Ramos (cell line): ENCODE measurements around the gene FAM187B.
"Not testable (repeated sequence)": the region's sequence is repeated elsewhere in the genome, so short reads cannot be mapped to it uniquely, and the experiment has no call there.

Source experiments
- in situ Hi-C: fragments of 300-500 bp; cut with MboI; formaldehyde crosslinking; loops from one replicate; pipeline ENCODE4 v1.14.3; 2022; ENCODE audit warnings: low sequenced_read_pairs; ENCODE audit not compliant: unreplicated experiment

Gene FAM187B

GRCh38 chr19:35216016-35216832, 12.3 kb downstream of the FAM187B start:
- in situ Hi-C loops = no loop called here

GRCh38 chr19:35214766-35215422, 13.6 kb downstream of the FAM187B start:
- in situ Hi-C loops = loop anchor here (5.0 kb wide), 2 partner anchors 68 to 138 kb away; no protein-coding TSS in a partner anchor

DNA sequence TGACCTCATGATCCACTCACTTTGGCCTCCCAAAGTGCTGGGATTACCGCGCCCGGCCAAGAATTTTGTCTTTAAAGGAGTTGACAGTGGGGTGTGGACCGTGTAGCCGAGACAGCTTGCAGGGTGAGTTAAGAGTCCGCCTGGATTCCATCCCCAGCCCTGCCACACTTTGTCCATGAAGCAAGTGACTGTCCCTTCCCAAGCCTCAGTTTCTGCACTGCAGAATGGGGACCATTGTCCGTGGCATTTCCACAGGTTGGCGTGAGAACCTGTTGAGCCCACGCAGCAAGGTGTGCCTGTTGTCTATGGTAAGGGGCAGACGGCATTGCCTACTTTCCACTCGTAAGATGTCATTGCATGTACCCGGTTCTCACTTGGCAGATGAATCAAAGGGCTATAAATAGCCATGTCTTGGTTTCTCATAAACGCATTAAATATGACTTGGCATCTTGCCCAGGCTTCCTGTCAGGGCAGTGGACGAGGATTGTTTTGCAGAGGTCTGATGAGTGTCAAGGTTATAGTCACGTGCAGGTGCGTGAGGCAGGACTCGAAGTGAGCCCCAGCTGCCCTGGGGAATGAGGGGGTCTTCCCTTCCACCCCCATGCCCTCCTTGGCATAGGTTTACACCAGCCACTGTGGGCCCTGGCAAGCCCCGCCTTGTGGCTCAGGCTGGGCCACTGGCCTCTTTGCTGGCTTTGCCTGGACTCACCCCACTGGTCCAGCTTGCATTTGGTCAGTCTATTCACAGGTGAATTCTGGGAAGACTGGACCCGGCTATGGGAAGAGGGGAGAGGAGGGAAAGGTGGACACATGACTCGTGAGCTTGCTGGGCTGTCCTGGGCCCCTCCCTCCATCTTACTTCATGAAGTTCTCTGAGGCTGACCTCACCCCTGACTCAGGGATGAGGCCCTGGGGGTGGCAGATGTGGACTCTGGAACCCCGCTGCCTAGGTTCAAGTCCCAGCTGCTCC, 14.6 kb downstream of the FAM187B start:
- in situ Hi-C loops = loop anchor here (5.0 kb wide), 2 partner anchors 67 to 137 kb away; no protein-coding TSS in a partner anchor

- in situ Hi-C loops = loop anchor here (5.0 kb wide), 2 partner anchors 65 to 135 kb away; no protein-coding TSS in a partner anchor
Observed at GRCh38 chr19:35212241-35212640, 16.3 kb downstream of the FAM187B start.

- in situ Hi-C loops = loop anchor here (5.0 kb wide), 2 partner anchors 64 to 134 kb away; no protein-coding TSS in a partner anchor
Observed at GRCh38 chr19:35211545-35212230, 16.9 kb downstream of the FAM187B start.

GRCh38 chr19:35209646-35210045, 18.9 kb downstream of the FAM187B start:
- in situ Hi-C loops = loop anchor here (5.0 kb wide), 2 partner anchors 62 to 132 kb away; no protein-coding TSS in a partner anchor

DNA sequence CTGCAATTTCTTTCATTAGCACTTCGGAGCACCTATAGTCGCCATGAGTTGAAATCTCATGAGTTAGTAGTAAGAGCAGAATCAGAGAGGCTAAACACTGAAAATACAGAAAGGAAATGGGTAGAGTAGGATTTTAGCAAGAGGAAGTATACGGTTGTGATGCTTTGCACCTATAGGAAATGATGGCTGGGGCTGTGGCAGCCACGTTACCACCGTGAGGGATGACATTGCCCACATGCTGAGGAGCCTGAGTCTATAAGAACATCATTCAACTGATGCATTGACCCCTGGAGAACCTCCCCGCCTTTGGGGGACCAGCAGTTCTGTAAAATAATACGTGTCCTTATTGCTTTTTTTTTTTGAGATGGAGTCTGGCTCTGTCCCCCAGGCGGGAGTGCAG, 20.4 kb downstream of the FAM187B start:
- in situ Hi-C loops = no loop called here

- in situ Hi-C loops = no loop called here
Observed at GRCh38 chr19:35207391-35207871, 21.1 kb downstream of the FAM187B start.

GRCh38 chr19:35206855-35207254, 21.7 kb downstream of the FAM187B start:
- in situ Hi-C loops = no loop called here

DNA sequence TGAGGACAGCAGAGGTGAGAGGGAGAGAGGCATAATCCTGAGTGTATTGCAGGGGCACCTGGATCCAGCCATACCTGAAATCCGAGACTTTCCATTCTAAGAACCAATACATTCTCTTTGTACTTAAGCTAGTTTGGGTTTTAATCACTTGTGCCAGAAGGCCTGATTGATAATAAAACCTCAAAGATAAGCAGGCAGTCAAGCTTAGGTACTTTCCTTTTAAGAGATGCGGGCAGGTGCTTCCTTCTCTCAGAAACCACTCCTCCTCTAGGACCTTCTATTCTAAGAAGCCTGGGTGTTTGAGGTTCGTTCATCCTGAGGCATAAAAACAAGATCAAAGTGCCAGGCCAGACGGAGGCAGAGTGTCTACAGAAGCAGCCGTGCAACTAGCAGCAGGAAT, 22.2 kb downstream of the FAM187B start:
- in situ Hi-C loops = no loop called here

DNA sequence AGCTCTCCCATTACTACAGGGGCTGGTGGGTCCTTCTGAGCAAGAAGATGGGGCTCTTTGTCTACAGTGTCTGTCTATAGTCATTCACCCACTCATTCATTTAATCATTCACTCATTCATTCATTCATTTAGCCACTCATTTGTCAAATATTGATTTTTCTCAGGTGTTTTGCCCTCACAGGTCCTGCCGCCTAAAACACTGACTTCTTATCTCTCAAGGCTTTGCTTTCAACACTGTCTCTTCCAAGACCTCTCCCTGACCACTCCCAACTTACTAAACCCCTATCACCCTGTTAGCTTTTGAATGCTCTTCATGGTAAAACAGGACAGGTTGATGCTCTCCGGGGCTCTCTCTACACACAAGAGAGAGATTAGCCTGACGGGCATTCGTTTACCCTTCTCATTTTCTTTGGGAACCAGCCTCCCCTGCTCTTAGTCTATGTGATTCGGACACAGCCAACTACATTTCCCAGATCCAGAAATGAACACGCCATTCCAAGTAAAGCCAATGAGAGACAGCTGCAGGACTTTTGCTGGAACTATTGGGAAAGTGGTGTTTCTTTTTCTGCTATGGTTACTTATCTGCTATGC, 22.7 kb downstream of the FAM187B start:
- in situ Hi-C loops = no loop called here

- in situ Hi-C loops = no loop called here
Observed at GRCh38 chr19:35204799-35205732, 23.5 kb downstream of the FAM187B start.

DNA sequence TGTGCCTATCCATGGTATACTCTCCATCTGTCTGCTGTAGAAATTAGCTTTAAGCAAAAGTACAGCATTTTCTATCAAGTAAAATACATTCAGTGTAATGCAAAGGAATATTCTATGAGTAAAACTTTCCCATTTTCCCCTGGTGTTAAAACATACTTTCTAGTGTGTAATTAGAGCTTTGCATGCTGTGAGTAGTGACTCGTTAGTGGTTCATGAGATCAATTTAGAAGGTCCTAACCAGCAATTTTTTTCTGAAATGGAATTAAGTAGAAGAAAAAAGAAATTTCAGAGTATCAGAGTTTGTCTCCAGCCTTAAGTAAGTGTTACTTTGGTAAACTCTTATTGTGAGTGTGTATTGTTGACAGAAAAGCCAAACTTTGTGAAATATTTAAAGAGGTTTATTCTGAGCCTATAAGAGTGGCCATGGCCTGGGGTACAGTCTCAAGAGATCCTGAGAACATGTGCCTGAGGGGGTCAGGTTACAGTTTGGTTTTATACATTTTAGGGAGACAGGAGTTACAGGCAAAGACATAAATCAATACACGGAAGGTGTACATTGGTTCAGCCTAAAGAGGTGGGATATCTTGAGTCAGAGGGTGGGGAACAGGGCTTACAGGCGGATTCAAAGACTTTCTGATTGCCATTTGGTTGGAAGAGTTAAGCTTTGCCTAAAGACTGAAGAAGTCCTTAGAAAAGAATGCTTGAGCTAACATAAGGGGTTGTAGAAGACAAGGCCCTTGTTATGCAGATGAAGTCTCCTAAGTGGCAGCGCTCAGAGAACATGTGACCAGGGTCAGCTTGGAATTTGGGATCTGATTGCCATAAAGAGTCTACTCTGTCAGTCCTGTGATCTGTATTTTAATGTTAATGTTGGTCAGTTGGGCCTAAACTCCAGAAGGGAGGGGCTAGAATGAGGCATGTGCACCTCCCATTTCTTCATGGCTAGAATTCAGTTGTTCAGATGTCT, 25.5 kb downstream of the FAM187B start:
- in situ Hi-C loops = no loop called here

- in situ Hi-C loops = no loop called here
Observed at GRCh38 chr19:35199481-35199880, 29.1 kb downstream of the FAM187B start.

- in situ Hi-C loops = not testable (repeated sequence)
Observed at GRCh38 chr19:35196861-35197260, 31.7 kb downstream of the FAM187B start.

GRCh38 chr19:35195830-35196229, 32.7 kb downstream of the FAM187B start:
- in situ Hi-C loops = no loop called here
